ENCODE measurements around the gene TMEM253.

Gene TMEM253

GRCh38 chr14:21142357-21142756 is 41.5 kb downstream of the TMEM253 start:
- H3K27ac Mint-ChIP-seq (ENCODE audit: low read depth), result no peak overlapping the region
- peaks cover 49% of the 10 kb centered on the region for H3K27me3 Mint-ChIP-seq
- ATAC-seq (replicated peaks; ENCODE audit: extremely low read depth, poor library complexity, severe bottlenecking), result no peak
- H3K36me3 Mint-ChIP-seq (ENCODE audit: insufficient read depth), result no peaks in the 10 kb centered on the region
- no peak for DNase-seq (ENCODE audit: low spot score in 2 of 2)
- no peak overlapping the region for H3K4me3 Mint-ChIP-seq
- H3K9me3 Mint-ChIP-seq, result peaks cover 14% of the 10 kb centered on the region
- no peaks in the 10 kb centered on the region for H3K4me1 Mint-ChIP-seq

GRCh38 chr14:21145437-21145836 is 44.6 kb downstream of the TMEM253 start:
- H3K4me1 Mint-ChIP-seq, result no peaks in the 10 kb centered on the region
- no peak overlapping the region for H3K4me3 Mint-ChIP-seq
- DNase-seq (ENCODE audit: low spot score in 2 of 2), result no peak
- H3K9me3 Mint-ChIP-seq, result peaks cover 14% of the 10 kb centered on the region
- no peaks in the 10 kb centered on the region for H3K36me3 Mint-ChIP-seq (ENCODE audit: insufficient read depth)
- no peak overlapping the region for H3K27ac Mint-ChIP-seq (ENCODE audit: low read depth)
- peaks cover 39% of the 10 kb centered on the region for H3K27me3 Mint-ChIP-seq
- ATAC-seq (replicated peaks; ENCODE audit: extremely low read depth, poor library complexity, severe bottlenecking), result no peak

DNA sequence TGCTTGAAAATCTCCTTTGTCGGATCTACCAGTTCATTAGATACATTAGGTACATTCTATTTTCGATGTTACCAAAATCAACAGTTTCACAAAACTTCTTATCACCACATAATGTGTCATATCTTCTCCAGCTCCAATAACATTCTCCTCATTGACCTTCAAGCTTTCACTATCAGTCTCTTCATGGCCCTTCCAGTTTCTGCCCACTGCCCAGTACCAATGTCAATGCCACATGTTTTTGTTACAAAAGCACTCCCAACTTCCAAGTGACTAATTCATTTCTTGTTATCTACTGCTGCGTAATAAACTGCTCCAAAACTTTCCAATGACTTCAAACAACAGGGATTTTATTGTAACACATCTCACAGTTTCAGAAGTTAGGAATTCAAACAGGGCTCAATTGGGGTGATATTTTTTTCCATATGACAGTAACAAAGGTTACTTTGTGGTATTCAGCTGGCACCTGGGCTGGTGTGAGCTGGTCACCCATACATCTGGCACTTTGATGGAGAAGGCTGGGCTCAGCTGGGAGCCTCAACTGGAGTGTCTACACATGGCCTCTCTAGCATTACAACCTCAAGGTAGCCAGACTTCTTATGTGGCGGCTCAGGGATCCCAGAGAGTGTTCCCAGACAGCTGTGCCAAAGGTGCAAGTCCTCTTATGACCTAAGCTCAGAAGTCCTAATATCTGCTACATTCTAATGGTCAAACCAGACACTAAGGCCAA is 48.9 kb downstream of the TMEM253 start:
- no peak overlapping the region for H3K27ac Mint-ChIP-seq (ENCODE audit: low read depth)
- H3K4me1 Mint-ChIP-seq, result no peaks in the 10 kb centered on the region
- H3K9me3 Mint-ChIP-seq, result peaks cover 11% of the 10 kb centered on the region
- ATAC-seq (replicated peaks; ENCODE audit: extremely low read depth, poor library complexity, severe bottlenecking) (no peak), DNase-seq (ENCODE audit: low spot score in 2 of 2) (no peak)
- H3K27me3 Mint-ChIP-seq, result peaks cover 32% of the 10 kb centered on the region
- no peak overlapping the region for H3K4me3 Mint-ChIP-seq
- H3K36me3 Mint-ChIP-seq (ENCODE audit: insufficient read depth), result no peaks in the 10 kb centered on the region

Measured in central memory CD8-positive, alpha-beta T cell (primary cell).